Measurements from ENCODE around the gene ACVRL1. TPM values are rescaled to one million over a fixed set of nuclear protein-coding genes. Genes with fewer than 3 reads are reported as not detected.

Gene ACVRL1
- total and polyA plus RNA-seq, 10 of the 15 experiments (the other 5 are each of a cell fraction or from before 2014, with no cell fraction given) = not detected

DNA sequence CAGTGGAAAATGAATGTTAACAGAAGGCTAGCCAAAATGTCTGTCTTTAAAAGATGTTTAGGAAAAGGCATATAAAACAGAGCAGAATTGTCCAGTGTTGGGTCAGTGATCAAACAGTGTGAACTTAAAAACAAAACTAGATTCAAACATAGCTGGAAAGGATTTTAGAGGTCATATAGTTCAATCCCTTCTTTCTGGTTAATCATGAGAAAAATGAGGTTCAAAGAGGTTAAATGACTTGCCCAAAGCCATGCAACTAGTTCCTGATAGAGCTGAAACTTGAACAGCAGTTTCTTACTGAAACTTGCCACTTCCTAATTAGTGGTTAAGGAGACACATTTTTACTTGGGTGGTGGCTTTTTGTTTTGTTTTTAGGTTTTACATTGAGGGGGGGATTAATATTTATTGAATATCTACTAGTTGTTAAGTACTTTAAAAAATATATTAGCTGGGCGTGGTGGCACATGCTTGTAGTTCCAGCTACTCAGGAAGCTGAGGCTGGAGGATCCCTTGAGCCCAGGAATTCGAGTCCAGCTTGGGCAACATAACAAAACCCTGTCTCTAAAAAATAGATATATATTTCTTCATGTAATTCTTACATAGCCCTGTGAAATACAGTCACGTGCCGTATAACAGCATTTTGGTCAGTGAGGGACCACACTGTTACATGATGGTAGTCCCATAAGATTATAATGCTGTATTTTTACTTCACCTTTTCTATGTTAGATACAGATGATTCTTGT, 64.5 kb downstream of the ACVRL1 start (continued):
- TF ChIP-seq, protein P1, sequence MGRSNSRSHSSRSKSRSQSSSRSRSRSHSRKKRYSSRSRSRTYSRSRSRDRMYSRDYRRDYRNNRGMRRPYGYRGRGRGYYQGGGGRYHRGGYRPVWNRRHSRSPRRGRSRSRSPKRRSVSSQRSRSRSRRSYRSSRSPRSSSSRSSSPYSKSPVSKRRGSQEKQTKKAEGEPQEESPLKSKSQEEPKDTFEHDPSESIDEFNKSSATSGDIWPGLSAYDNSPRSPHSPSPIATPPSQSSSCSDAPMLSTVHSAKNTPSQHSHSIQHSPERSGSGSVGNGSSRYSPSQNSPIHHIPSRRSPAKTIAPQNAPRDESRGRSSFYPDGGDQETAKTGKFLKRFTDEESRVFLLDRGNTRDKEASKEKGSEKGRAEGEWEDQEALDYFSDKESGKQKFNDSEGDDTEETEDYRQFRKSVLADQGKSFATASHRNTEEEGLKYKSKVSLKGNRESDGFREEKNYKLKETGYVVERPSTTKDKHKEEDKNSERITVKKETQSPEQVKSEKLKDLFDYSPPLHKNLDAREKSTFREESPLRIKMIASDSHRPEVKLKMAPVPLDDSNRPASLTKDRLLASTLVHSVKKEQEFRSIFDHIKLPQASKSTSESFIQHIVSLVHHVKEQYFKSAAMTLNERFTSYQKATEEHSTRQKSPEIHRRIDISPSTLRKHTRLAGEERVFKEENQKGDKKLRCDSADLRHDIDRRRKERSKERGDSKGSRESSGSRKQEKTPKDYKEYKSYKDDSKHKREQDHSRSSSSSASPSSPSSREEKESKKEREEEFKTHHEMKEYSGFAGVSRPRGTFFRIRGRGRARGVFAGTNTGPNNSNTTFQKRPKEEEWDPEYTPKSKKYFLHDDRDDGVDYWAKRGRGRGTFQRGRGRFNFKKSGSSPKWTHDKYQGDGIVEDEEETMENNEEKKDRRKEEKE (IDR thresholded peaks at IDR 0.05) = no peak
- TF ChIP-seq PAX5 (IDR thresholded peaks at IDR 0.05; ENCODE audit: borderline replicate concordance, low read depth, low read length) (0 out of 2 replicates have a peak, but pooled peaks have one; percentile 42), ZSCAN29 (IDR thresholded peaks at IDR 0.05) (no peak), BACH1 (IDR thresholded peaks at IDR 0.05; ENCODE audit: borderline replicate concordance) (no peak)
- TF ChIP-seq, protein P2, sequence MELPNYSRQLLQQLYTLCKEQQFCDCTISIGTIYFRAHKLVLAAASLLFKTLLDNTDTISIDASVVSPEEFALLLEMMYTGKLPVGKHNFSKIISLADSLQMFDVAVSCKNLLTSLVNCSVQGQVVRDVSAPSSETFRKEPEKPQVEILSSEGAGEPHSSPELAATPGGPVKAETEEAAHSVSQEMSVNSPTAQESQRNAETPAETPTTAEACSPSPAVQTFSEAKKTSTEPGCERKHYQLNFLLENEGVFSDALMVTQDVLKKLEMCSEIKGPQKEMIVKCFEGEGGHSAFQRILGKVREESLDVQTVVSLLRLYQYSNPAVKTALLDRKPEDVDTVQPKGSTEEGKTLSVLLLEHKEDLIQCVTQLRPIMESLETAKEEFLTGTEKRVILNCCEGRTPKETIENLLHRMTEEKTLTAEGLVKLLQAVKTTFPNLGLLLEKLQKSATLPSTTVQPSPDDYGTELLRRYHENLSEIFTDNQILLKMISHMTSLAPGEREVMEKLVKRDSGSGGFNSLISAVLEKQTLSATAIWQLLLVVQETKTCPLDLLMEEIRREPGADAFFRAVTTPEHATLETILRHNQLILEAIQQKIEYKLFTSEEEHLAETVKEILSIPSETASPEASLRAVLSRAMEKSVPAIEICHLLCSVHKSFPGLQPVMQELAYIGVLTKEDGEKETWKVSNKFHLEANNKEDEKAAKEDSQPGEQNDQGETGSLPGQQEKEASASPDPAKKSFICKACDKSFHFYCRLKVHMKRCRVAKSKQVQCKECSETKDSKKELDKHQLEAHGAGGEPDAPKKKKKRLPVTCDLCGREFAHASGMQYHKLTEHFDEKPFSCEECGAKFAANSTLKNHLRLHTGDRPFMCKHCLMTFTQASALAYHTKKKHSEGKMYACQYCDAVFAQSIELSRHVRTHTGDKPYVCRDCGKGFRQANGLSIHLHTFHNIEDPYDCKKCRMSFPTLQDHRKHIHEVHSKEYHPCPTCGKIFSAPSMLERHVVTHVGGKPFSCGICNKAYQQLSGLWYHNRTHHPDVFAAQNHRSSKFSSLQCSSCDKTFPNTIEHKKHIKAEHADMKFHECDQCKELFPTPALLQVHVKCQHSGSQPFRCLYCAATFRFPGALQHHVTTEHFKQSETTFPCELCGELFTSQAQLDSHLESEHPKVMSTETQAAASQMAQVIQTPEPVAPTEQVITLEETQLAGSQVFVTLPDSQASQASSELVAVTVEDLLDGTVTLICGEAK (IDR thresholded peaks at IDR 0.05; ENCODE audit: borderline replicate concordance) = no peak
- TF ChIP-seq, protein P3, sequence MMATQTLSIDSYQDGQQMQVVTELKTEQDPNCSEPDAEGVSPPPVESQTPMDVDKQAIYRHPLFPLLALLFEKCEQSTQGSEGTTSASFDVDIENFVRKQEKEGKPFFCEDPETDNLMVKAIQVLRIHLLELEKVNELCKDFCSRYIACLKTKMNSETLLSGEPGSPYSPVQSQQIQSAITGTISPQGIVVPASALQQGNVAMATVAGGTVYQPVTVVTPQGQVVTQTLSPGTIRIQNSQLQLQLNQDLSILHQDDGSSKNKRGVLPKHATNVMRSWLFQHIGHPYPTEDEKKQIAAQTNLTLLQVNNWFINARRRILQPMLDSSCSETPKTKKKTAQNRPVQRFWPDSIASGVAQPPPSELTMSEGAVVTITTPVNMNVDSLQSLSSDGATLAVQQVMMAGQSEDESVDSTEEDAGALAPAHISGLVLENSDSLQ (IDR thresholded peaks at IDR 0.05) = no peak

All from GM12878 (cell line).